Measurements from ENCODE around the gene AMPD1.

Gene AMPD1

DNA sequence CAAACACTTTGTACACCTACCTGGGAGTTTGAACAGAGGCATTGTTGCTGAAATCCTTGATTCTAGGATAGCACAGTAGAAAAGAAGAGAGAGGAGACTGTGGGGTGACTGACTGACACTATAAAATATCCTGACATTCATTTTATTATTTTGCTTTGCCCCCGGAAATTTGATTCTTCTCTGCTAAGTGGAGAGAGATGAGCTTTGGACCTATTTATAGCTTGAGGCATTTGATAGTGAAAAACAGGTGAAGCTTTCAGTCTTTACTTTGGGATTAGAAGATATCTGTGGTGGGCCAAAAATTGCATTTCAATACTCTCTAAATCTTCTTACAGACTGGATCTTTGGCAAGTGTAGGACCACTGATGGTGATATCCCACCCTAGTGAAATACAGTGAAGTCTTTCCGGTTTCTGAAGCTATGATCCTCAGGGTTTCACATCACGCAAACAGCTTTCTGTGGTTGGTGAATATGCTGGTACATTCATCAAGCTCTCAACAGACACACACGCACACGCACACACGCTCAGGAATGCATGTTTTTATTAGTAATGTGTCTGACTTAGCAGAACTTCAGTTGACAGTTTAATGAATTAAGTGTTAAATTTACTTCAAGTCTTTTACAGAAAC lies at the start of gene AMPD1:
AMPD1 (minus strand) TSS at position 117 of the 629 bp plus-strand sequence; CDS start at position 42, 75 bp downstream.
- peak; percentile 65 for DNase-seq (ENCODE audit: low read depth)

DNA sequence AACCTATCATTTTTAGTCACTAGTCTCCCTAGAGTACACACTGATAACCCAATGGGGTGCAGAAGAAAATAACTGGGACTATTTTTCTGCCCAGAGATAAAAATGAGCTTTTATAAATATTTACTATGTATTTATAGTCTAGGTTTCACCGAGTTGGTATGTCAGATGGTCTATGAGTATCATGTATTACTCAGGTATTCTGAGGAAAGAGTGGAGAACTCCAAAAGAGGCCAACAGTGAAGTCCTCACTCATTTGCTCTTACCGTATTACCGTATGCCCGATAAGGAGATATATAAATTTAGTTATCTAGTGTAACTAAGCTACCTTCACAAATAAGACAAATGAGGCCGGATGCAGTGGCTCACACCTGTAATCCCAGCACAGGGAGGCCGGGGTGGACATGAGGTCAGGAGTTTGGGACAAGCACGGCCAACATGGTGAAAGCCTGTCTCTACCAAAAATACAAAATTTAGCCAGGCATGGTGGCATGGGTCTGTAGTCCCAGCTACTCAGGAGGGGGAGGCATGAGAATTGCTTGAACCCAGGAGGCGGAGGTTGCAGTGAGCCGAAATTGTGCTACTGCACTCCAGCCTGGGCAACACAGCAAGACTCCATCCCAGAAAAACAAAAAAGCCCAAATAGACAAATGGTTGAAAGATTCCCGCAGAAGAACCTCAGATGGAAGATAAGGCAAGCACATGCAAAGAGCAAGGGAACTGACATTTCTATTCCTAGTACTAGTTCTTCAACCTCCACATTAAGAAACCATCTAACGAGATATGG lies 46.8 kb upstream of the AMPD1 start:
- DNase-seq (ENCODE audit: low read depth), result no peak

DNA sequence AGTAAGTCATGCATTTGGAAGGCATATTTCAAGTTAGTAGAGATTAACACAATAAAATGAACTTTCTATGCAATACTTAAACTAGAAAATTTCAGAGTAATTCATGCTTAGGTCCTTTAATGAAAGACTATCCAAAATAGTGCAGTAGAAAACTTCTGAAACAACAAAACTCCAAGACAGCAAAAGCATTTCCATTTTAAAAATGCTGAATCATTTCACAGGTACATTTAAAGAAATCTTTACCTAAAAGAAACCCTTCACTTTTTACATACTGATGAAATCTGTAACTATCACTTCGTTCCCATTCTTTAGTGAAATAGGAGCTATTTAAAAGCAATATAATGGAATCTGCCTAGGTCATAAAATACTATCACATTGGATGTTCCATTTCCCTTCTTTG lies 45.0 kb upstream of the AMPD1 start:
- DNase-seq (ENCODE audit: low read depth), result no peak

DNA sequence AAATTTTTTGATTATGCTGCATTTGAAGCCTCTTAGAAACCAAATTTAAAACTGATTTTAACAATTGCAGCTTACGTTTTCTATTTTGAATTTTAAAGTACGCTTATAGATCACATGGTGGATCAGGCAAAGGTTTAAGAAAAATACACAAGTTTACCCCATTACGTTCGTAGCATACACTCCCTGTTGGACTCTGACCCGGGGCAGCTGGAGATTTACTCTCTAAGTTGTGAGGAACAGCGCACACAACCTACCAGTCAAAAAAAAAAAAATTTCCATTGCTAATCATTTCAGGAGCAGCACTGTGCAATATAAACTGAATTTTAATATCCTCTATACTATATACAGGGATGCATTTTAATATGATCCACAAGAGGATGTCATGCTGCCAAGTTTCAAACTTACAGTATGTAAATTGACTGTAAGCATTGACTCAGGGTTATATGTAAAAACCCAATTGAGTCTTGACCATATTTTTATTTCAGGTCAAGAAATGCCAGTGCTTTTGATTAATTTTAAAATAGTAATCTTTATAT lies 42.0 kb upstream of the AMPD1 start:
- no peak for DNase-seq (ENCODE audit: low read depth)

DNA sequence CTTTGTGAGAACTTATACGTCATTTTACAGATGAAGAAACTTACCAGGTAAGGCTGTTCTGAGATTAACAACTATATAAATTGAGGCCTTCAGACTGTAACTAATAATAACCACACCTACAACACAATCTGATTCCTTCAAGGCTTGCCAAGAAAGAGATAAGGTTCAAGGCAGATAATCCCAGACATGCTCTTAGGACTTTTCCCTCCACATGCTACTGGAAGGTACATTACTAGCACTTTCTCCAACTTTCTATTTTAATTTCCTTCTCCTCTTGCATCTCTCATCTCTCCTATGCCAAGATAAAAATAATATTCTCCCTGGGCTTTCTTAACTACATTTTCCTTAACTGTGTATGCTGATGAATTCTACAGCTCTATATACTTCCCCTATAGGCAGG lies 40.1 kb upstream of the AMPD1 start:
- DNase-seq (ENCODE audit: low read depth), result no peak

DNA sequence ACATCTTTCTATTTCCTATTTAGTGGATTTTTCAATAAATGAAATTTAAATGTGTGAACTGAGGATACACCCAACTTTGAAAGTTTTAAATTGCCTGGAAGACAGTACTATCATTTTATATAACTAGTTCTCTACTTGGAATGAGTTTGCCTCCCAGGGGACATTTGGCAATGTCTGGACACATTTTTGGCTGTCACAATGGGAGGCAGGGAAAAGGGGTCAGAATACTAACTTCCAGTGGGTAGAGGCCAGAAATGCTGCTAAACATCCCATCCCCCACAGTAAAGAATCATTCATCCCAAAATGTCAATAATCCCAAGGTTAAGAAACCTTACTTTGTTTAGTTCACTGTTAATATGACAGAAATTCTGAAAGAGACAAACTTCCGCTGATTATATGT lies 34.4 kb upstream of the AMPD1 start:
- DNase-seq (ENCODE audit: low read depth), result no peak

DNA sequence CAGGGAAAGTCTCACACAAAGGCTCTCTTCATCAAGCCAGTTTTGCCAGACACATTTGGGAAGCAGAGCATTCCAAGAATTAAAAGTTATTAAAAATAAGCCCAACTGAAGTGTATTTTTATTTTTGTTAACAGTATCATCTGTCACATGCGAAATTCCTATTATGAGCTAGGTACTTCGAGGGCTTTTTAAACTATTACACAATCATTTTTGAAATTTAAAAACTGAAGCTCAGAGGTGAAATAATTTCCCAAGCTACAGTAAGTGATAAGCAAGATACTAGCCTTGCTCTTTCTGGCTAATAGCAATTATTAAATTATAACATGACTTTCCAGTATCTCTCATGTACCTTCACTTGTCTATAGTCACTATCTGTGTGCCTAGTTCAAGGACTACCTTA lies 33.2 kb upstream of the AMPD1 start:
- DNase-seq (ENCODE audit: low read depth), result no peak

DNA sequence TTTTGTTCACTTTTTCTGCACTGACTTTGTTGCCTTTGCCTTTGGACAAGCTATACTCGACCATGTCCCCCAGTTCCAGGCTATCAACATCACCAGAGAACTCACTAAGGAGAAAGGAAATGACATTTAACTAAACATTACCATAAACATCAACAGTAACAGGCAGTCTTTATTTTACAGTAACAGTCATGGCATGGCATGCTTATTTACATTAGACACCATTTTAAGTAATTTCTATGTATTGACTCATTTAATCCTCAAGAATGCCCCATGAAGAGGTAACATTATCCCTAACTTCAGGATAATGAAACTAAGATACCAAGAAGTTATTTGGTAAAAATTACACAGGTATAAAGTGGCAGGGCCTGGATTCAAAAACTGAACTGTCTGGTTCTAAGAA lies 29.9 kb upstream of the AMPD1 start:
- no peak for DNase-seq (ENCODE audit: low read depth)

DNA sequence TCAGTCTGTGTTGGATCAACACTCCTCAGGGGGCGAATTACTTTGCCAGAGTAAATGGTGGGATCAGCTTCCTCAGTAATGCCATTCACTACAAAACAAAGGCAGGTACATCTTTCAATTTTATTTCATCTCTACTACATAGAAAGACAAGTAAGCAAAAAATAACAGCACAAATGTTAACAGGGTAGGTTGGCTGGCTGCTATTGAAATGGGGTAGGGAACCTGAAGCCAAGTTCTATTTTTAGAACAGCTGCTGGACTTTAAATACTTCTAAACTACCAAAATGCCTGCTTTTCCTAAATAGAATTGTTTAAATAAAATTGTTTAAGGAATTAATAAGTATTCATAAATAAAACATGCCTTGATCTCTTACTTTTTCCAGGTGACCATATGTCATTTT lies 28.6 kb upstream of the AMPD1 start:
- no peak for DNase-seq (ENCODE audit: low read depth)

DNA sequence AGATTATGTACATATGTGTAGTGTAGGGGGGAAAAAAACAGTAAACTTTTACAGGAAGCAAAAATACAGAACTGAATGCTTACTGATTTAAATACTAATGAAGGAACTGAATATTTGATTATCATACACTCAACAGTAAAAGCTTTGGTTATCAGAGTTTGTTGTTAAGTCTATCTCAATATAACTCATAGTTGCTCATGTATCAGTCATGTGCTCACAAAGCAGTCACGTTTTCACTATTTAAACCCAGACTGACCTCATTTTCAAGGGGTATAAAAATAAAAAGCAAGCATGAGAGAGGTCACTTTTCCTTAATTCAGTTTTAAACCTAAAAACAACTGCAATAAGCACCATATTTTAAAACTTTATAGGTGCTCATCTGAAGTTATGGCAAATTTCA lies 28.1 kb upstream of the AMPD1 start:
- DNase-seq (ENCODE audit: low read depth), result no peak

DNA sequence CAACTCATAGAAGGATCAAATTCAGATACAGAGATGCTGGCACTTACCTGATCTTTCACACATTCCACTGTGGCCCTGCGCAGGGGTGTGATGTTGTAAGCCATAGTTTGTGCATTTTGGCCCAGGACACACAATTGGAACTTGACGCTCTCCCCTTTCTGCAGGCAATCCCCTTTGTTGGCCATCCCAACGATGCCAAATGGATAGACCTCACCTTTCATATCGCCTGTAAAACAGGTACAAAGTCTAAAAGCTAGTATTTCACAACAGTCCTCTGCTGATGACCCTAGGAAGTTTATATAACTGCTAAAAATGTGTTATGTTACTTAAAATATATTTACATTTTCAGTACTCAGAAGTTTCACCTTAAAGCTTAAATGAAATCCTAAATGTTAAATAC lies 25.1 kb upstream of the AMPD1 start:
- no peak for DNase-seq (ENCODE audit: low read depth)

DNA sequence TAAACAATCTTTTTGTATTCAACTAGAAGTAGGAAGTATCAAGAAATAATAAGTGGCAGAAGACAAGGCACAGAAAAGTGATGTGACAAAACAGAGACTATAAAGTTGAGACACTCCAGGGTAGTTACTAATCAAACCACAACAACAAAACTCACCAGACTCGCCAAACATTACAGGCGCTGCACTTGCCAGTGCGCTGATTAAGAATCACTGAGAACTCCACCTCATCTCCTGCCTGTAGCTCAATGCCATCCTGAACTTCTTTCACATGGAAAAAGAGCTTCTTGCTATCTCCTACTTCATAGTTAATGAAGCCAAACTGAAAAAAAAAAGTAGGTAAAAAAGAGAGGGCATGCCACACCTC lies 24.1 kb upstream of the AMPD1 start:
- DNase-seq (ENCODE audit: low read depth), result peak; percentile 21

DNA sequence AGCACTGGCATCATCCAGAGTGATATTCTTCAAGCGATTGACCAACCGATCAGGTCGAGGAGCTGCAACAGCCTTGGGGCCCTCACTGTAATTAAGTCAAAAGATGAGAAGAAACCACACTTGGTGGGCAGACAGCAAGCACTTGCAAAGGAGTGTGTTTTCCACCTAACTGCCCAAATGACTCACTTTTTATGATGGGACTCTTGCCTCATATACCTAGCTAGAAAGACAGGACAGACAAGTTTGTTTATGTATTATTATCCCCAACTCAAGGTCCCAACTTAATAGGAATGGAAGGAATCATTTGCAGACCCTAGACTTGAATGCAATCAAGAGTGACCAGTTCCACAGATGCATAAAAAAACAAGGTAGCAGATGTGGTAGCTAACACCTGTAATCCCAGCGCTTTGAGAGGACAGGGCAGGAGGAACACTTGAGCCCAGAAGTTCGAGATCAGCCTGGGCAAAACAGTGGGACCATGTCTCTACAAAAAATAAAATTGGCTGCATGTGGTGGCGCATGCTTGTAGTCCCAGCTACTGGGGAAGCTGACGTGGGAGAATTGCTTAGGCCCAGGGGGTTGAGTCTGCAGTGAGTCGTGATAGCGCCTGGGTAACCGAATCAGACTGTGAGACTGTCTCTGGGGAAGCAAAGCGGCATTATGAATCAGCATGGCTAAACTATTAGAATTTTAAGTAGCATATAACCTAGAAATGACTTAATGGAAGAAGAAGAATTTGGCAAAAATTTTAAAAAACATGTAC lies 23.5 kb upstream of the AMPD1 start:
- DNase-seq (ENCODE audit: low read depth), result peak; percentile 40

DNA sequence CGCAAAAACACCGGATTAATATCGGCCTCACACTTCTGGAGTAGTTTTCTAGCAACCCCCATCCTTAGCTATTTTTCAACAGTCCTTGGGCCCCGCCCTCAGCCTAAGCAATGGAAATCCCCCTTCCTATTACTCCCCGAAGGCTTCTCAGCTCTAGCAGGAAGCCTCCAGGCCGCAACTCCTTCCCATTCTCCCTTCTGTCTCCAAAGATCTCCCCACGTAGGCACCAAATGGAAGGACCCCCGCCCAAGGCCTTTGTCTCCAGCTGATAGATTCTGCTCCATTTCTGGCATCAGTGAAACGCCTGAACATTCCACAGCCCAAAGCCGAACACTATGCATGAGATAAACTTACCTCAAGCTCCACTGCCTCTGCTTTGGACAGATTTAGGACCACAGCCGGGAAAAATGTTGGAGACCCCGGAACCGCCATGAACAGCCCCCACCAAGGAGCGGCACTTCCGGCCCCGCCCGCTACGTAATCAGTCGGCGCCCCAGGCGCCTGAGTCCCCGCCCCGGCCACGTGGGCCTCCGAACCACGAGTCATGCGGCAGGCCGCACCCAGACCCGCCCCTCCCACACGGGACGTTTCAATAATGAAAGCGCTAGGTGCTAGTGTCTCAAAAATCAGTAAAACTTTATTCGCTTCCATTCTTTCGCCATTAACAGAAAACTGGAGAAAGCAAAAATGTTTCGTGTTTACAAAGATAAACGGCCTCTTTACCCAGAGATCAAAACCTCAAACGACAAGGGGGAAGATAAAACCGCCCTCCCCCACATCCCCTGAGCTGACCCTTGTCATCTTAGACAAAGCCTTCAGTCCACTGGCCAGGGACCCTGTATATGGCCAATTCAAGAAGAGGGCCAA lies 21.2 kb upstream of the AMPD1 start, which contains the start of gene NRAS:
NRAS (minus strand) TSS at position 468 of the 867 bp plus-strand sequence. CDS start 611 bp downstream, outside the sequence.
- peak; percentile 83 for DNase-seq (ENCODE audit: low read depth)

DNA sequence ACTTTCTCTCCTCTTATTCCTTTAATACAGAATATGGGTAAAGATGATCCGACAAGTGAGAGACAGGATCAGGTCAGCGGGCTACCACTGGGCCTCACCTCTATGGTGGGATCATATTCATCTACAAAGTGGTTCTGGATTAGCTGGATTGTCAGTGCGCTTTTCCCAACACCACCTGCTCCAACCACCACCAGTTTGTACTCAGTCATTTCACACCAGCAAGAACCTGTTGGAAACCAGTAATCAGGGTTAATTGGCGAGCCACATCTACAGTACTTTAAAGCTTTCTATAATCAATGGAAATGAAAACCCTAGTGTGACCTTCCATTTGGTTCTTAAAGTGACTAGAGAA lies 20.6 kb upstream of the AMPD1 start:
- no peak for DNase-seq (ENCODE audit: low read depth)

DNA sequence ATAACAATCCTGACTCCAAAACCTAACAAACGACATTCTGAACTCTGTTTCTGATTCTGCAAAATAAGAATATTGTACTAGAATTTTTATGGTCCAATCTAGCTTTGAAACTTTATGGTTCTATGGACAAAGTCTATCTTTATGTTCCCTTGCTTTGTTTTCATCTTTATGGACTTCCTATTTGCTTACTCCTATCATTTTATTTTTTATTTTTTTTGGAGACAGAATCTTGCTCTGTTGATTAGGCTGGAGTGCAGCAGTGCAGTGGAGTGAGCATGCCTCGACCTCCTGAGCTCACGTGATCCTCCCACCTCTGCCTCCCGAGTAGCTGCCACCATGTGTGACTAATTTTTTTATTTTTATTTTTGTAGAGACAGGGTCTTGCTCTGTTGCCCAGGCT lies 17.6 kb upstream of the AMPD1 start:
- no peak for DNase-seq (ENCODE audit: low read depth)

DNA sequence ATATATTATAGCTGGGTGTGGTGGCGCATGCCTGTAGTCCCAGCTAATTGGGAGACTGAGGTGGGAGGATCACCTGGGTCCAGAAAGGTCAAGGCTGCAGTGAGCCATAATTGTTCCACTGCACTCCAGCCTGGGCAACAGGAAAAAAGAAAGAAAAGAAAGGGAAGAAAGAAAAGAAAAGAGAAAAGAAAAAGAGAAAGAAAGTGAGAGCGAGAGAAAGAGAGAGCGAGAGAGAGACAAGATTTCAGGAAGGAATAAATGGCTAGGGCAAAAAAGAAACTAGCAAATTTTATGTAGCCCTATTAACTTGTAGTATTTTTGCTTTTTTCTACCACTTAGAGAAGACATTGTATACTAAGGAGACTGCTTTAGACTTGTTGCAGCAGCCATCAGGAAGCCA lies 15.0 kb upstream of the AMPD1 start:
- no peak for DNase-seq (ENCODE audit: low read depth)

DNA sequence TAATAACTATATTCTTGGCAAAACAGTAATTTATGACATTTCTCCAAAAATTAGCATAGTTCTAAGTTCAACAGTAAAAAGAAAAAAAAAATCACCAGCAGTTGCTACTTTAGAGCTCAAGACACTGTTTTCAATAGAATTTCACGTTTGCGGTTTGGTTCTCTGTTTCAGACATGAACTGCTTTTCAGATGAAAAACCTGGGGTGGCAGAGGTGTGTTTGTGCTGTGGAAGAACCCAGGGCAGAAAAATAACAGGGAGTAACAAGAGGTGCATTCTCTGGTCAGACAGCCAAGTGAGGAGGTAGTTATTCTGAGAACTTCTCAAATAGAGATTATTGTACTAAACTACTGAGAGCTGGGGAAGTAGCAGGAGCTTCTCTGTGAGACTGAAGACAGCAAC lies 12.3 kb upstream of the AMPD1 start:
- no peak for DNase-seq (ENCODE audit: low read depth)

DNA sequence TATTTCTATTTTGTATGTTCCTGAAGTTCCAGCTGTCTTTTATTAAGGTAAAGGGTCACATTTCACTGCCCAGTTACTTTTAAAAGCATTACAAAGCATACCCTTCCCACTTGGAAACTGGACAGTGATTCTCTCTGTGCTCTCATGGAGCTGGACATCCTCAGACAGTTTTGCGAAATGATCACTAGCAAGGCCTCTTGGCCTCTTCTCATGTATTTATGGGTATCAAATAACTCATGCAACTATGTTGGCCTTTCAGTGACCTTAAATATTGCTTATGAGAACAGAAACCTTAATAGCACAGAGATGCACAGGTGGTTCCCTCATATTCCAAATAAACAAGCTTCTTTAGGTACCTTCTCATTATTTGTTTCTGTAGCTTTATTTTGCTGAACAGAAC lies 7.9 kb upstream of the AMPD1 start:
- DNase-seq (ENCODE audit: low read depth), result no peak

DNA sequence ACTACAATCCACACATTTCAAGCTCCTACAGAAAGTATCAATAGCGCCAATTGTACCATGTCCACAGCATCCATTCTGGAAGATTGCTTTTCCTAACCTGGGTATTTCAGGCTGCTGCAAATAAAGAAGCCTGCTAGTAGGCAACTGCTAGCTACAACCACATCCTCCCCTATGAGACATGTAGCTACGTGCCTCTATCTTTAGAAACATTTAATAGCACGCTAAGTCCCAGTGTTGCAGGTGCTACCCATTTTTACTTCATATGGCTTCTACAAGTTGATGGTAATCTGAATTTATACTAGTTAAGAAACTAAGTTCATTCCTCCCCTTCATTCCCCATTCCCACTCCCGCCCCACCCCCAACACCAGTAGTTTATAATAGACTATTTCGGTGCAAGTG lies 7.4 kb upstream of the AMPD1 start:
- no peak for DNase-seq (ENCODE audit: low read depth)

DNA sequence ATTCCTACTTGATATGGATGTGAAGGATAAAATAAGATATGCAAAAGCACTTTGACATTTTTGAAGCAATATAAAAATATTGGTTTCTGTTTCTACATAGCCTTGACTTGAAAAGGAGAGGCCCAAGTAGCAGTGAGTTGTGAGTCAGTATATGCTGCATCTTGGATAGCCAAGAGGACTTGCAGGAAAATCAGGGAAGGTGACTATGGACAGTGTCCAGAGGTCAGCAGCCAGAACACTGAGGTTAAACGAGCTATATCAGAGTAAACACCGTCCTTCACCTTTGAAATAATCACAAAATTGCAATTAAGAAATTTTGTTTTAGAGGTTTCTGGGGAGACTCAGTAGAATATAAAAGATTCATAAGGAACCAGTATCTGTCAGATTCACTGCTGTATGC lies 6.6 kb upstream of the AMPD1 start:
- no peak for DNase-seq (ENCODE audit: low read depth)

DNA sequence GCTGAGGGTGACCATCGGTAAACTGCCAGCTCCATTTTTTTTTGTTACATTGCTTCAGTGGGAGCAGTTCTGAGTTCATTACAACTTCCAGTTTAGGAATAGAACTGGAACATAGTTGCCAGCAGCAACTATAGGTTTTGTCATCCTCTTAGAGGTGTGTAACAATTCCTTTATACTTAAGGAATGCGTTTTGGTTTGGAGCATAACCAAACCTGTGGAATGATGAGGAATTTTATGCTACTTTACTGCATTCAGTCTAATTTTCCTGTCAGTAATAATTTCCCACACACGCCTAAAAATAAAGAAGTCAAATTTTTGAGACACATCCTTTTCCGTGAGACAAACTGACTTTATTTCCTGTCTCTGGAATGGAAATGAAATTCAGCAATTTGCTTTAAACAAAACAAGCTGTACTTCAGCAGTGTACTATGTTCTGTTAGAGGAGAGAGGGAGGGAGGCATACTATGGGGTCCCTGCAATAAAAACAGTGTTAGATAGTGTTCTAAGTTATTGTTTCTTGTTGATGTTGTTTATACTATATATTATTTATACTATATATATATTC lies 4.8 kb upstream of the AMPD1 start:
- DNase-seq (ENCODE audit: low read depth), result no peak

Measured in amniotic epithelial cell (primary cell).